Measurements from ENCODE around the gene CFAP119. TPM values are rescaled to one million over a fixed set of nuclear protein-coding genes. Genes with fewer than 3 reads are reported as not detected.
A peak's percentile ranks its signal among the peaks of the same experiment; 100 is the strongest.

CFAP119 gene
- total and polyA plus RNA-seq, 2 donors from 2014 or later, result 12.2 to 13.5 TPM

- Histone ChIP-seq H3K4me1 (ENCODE audit: control insufficient read depth in 2 of 3, insufficient read depth in 2 of 3, low read depth in 1 of 3, low read length in 3 of 3) (peaks cover 0 to 10% (median 0%) of the 10 kb centered on the region in 3 donors), H3K36me3 (ENCODE audit: control insufficient read depth in 2 of 3, insufficient read depth in 3 of 3, low read length in 3 of 3) (no peaks in the 10 kb centered on the region), H3K27ac (ENCODE audit: low read depth in 2 of 2, low read length in 2 of 2) (peak overlapping the region; percentile 78 to 80), H3K27me3 (ENCODE audit: control insufficient read depth, insufficient read depth, low read length) (no peaks in the 10 kb centered on the region), H3K4me3 (ENCODE audit: low read length in 3 of 3) (peak overlapping the region; percentile 68 to 89 (median 83)), H3K9me3 (ENCODE audit: control insufficient read depth in 2 of 3, insufficient read depth in 1 of 3, low read length in 3 of 3) (no peaks in the 10 kb centered on the region), H3K9ac (ENCODE audit: low read length in 3 of 3) (peak overlapping the region; percentile 82 to 94 (median 84))
- TF ChIP-seq, protein P1, sequence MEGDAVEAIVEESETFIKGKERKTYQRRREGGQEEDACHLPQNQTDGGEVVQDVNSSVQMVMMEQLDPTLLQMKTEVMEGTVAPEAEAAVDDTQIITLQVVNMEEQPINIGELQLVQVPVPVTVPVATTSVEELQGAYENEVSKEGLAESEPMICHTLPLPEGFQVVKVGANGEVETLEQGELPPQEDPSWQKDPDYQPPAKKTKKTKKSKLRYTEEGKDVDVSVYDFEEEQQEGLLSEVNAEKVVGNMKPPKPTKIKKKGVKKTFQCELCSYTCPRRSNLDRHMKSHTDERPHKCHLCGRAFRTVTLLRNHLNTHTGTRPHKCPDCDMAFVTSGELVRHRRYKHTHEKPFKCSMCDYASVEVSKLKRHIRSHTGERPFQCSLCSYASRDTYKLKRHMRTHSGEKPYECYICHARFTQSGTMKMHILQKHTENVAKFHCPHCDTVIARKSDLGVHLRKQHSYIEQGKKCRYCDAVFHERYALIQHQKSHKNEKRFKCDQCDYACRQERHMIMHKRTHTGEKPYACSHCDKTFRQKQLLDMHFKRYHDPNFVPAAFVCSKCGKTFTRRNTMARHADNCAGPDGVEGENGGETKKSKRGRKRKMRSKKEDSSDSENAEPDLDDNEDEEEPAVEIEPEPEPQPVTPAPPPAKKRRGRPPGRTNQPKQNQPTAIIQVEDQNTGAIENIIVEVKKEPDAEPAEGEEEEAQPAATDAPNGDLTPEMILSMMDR (IDR thresholded peaks at IDR 0.05; ENCODE audit: borderline replicate concordance, extremely low read depth, insufficient read depth), result no peak
- DNase-seq (peak; percentile 89 to 96 (median 93)), FAIRE-seq (no peak)
- intact Hi-C loops (cut with DNase I), result no loop called here
Observed at GRCh38 chr16:30805370-30806169, 43.7 kb upstream of the CFAP119 start.

DNA sequence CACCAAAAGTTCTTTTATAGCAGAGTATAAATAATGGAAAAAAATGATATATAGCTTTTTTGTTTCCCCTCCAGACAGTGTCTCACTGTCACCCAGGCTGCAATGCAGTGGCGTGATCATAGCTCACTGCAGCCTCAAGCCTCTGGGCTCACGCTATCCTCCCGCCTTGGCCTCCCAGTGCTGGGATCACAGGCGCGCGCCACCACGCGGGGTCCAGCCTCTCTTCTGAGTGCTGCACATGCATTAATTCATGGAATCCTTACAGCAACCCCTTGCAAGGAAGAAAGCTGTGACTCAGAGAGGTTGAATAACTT, 43.2 kb upstream of the CFAP119 start:
- Histone ChIP-seq H3K27me3 (ENCODE audit: control insufficient read depth, insufficient read depth, low read length) (no peaks in the 10 kb centered on the region), H3K9ac (ENCODE audit: low read length in 3 of 3) (peak overlapping the region; percentile 41 to 84 (median 82)), H3K9me3 (ENCODE audit: control insufficient read depth in 2 of 3, insufficient read depth in 1 of 3, low read length in 3 of 3) (no peaks in the 10 kb centered on the region), H3K4me3 (ENCODE audit: low read length in 3 of 3) (peak overlapping the region; percentile 68 to 89 (median 83)), H3K36me3 (ENCODE audit: control insufficient read depth in 2 of 3, insufficient read depth in 3 of 3, low read length in 3 of 3) (no peaks in the 10 kb centered on the region), H3K27ac (ENCODE audit: low read depth in 2 of 2, low read length in 2 of 2) (no peak overlapping the region), H3K4me1 (ENCODE audit: control insufficient read depth in 2 of 3, insufficient read depth in 2 of 3, low read depth in 1 of 3, low read length in 3 of 3) (peaks cover 0 to 10% (median 0%) of the 10 kb centered on the region in 3 donors)
- TF ChIP-seq, protein P1 (IDR thresholded peaks at IDR 0.05; ENCODE audit: borderline replicate concordance, extremely low read depth, insufficient read depth), result no peak
- DNase-seq (peak in 1 of 5 donors; percentile 22), FAIRE-seq (no peak)
- intact Hi-C loops (cut with DNase I), result no loop called here

DNA sequence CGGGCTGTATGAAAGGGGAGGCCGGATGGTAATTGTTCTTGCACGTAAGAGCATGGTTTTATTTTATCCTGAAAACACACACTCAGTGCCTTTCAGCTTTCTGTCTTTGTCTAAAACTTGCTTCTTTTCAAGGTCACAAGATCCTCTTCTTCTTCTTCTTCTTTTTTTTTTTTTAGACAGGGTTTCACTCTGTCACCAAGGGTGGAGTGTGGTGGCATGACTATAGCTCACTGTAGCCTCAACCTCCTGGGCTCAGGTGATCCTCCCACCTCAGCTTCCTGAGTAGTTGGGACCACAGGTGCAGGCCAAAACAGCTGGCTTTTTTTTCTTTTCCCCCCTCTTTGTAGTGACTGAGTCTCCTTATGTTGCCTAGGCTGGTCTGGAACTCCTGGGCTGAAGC, 41.1 kb upstream of the CFAP119 start:
- intact Hi-C loops (cut with DNase I), result no loop called here
- Histone ChIP-seq H3K27ac (ENCODE audit: low read depth in 2 of 2, low read length in 2 of 2) (no peak overlapping the region), H3K4me3 (ENCODE audit: low read length in 3 of 3) (no peak overlapping the region), H3K36me3 (ENCODE audit: control insufficient read depth in 2 of 3, insufficient read depth in 3 of 3, low read length in 3 of 3) (no peaks in the 10 kb centered on the region), H3K27me3 (ENCODE audit: control insufficient read depth, insufficient read depth, low read length) (no peaks in the 10 kb centered on the region), H3K4me1 (ENCODE audit: control insufficient read depth in 2 of 3, insufficient read depth in 2 of 3, low read depth in 1 of 3, low read length in 3 of 3) (peaks cover 0 to 10% (median 0%) of the 10 kb centered on the region in 3 donors), H3K9ac (ENCODE audit: low read length in 3 of 3) (no peak overlapping the region), H3K9me3 (ENCODE audit: control insufficient read depth in 2 of 3, insufficient read depth in 1 of 3, low read length in 3 of 3) (no peaks in the 10 kb centered on the region)
- FAIRE-seq (no peak), DNase-seq (no peak)
- TF ChIP-seq, protein P1 (IDR thresholded peaks at IDR 0.05; ENCODE audit: borderline replicate concordance, extremely low read depth, insufficient read depth), result no peak

Measured in kidney (tissue), 14 donors.